ENCODE measurements around the gene DHX9. TPM values are rescaled to one million over a fixed set of nuclear protein-coding genes. Genes with fewer than 3 reads are reported as not detected.

Gene DHX9
- total RNA-seq, 1 experiment from 2014 or later = 218 TPM

DNA sequence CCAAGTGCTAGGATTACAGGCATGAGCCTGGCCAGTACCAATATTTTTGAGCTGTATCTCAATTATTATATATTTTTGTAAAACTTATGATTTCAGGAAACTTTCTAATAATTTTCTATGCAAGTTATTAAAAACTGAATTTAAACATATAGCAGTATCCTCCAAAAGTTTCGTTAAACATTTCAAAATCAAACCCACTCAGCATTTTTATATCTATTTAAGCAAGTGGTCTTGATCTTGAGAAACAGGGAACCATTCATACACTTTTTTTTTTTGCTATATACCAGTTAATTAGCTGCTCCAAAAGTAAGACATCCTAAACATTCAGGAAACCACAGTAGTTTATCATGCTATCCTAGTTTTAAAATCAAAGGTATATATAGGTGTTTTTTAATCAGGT lies 91.8 kb downstream of the DHX9 start:
- no TSS peak for BruUV-seq (replicated peaks)
- DNase-seq = no peak
- H3K4me1 Mint-ChIP-seq (ENCODE audit: low read depth, unreplicated experiment) = peaks cover 6% of the 10 kb centered on the region
- Histone ChIP-seq H3K36me3 (ENCODE audit: control insufficient read depth, insufficient read depth, low read length) (no peaks in the 10 kb centered on the region), H3K27me3 (replicated peaks; ENCODE audit: control insufficient read depth, insufficient read depth, low read length) (no peaks in the 10 kb centered on the region), H3K4me1 (no peaks in the 10 kb centered on the region), H3K4me3 (ENCODE audit: low read depth, low read length) (no peak overlapping the region), H3K9me3 (peaks cover 11% of the 10 kb centered on the region; the same call in 1 of the 2 replicates)
- CTCF ChIA-PET = no interaction called here
- POLR2A ChIA-PET = no interaction called here
- H3K36me3 Mint-ChIP-seq (ENCODE audit: insufficient read depth, unreplicated experiment) = no peaks in the 10 kb centered on the region
- peaks cover 11% of the 10 kb centered on the region for H3K9me3 Mint-ChIP-seq (ENCODE audit: unreplicated experiment)
- H3K27ac Mint-ChIP-seq (ENCODE audit: unreplicated experiment) = no peak overlapping the region
- peaks cover 6% of the 10 kb centered on the region for H3K27me3 Mint-ChIP-seq (ENCODE audit: insufficient read depth, unreplicated experiment)
- intact Hi-C loops (cut with micrococcal nuclease; ENCODE audit: unreplicated experiment) = no loop called here
- TF ChIP-seq, protein P1, sequence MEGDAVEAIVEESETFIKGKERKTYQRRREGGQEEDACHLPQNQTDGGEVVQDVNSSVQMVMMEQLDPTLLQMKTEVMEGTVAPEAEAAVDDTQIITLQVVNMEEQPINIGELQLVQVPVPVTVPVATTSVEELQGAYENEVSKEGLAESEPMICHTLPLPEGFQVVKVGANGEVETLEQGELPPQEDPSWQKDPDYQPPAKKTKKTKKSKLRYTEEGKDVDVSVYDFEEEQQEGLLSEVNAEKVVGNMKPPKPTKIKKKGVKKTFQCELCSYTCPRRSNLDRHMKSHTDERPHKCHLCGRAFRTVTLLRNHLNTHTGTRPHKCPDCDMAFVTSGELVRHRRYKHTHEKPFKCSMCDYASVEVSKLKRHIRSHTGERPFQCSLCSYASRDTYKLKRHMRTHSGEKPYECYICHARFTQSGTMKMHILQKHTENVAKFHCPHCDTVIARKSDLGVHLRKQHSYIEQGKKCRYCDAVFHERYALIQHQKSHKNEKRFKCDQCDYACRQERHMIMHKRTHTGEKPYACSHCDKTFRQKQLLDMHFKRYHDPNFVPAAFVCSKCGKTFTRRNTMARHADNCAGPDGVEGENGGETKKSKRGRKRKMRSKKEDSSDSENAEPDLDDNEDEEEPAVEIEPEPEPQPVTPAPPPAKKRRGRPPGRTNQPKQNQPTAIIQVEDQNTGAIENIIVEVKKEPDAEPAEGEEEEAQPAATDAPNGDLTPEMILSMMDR (IDR thresholded peaks at IDR 0.05; ENCODE audit: insufficient read depth in 1 of 2, low read depth in 1 of 2, low read length in 1 of 2, severe bottlenecking in 1 of 2, unreplicated experiment in 1 of 2) = no peak
- H3K4me3 Mint-ChIP-seq (ENCODE audit: unreplicated experiment) = no peak overlapping the region

DNA sequence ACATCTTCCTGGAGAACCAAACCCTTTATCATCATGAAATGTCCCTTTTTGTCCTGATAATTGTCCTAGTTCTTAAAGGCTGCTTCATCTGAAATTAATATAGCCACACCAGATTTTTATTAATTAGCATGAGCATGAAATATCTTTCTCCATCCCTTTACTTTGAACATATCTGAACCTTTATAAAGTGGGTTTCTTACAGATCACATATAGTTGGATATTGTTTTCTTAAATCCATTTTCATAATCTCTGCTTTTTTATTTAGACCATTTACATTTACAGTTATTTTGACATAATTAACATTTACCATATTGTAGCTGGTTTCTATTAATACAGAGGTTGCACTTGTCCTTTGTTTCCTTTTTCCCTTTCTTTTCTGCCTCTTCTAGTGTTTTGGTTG lies 96.6 kb downstream of the DHX9 start:
- DNase-seq = no peak
- TF ChIP-seq, protein P1 (IDR thresholded peaks at IDR 0.05; ENCODE audit: insufficient read depth in 1 of 2, low read depth in 1 of 2, low read length in 1 of 2, severe bottlenecking in 1 of 2, unreplicated experiment in 1 of 2) = no peak
- H3K27me3 Mint-ChIP-seq (ENCODE audit: insufficient read depth, unreplicated experiment) = peaks cover 2% of the 10 kb centered on the region
- H3K4me3 Mint-ChIP-seq (ENCODE audit: unreplicated experiment) = no peak overlapping the region
- BruUV-seq (replicated peaks) = no TSS peak
- no peak overlapping the region for H3K27ac Mint-ChIP-seq (ENCODE audit: unreplicated experiment)
- peaks cover 11% of the 10 kb centered on the region; the same call in 1 of the 2 replicates for H3K9me3 ChIP-seq
- H3K36me3 ChIP-seq (ENCODE audit: control insufficient read depth, insufficient read depth, low read length) = no peaks in the 10 kb centered on the region
- CTCF ChIA-PET = no interaction called here
- no peaks in the 10 kb centered on the region for H3K36me3 Mint-ChIP-seq (ENCODE audit: insufficient read depth, unreplicated experiment)
- POLR2A ChIA-PET = no interaction called here
- no peaks in the 10 kb centered on the region for H3K4me1 Mint-ChIP-seq (ENCODE audit: low read depth, unreplicated experiment)
- H3K4me1 ChIP-seq = no peaks in the 10 kb centered on the region
- no peaks in the 10 kb centered on the region for H3K27me3 ChIP-seq (replicated peaks; ENCODE audit: control insufficient read depth, insufficient read depth, low read length)
- no peak overlapping the region for H3K4me3 ChIP-seq (ENCODE audit: low read depth, low read length)
- intact Hi-C loops (cut with micrococcal nuclease; ENCODE audit: unreplicated experiment) = no loop called here
- H3K9me3 Mint-ChIP-seq (ENCODE audit: unreplicated experiment) = peaks cover 11% of the 10 kb centered on the region

Other genes with a start within 250 kb of the DHX9 start
- gene RGS16, start 235.0 kb upstream of the DHX9 start, total RNA-seq (2022) = 0.77 and 1.2 TPM in 2 replicates
- not detected in 2 replicates for gene RGS8, start 154.8 kb upstream of the DHX9 start, total RNA-seq (2022)
- 3.5 and 4.8 TPM in 2 replicates for gene NPL, start 49.6 kb upstream of the DHX9 start, total RNA-seq (2022)
- not detected in 2 replicates for gene SHCBP1L, start 113.8 kb downstream of the DHX9 start, total RNA-seq (2022)
- gene LAMC1, start 184.1 kb downstream of the DHX9 start, total RNA-seq (2022) = 323 and 350 TPM in 2 replicates